ELF-1 (cell line): ENCODE results near the gene TGFB2.

Experiments used
- DNase-seq: peaks from one replicate; pipeline ENCODE4 v3.0.0-alpha.2; 2016; ENCODE audit warnings: low read depth, low spot score

The TGFB2 gene

GRCh38 chr1:218332416-218332815 is 12.7 kb upstream of the TGFB2 start:
- no peak for DNase-seq

GRCh38 chr1:218336328-218336727 is 8.8 kb upstream of the TGFB2 start:
- peak; percentile 28 for DNase-seq

DNA sequence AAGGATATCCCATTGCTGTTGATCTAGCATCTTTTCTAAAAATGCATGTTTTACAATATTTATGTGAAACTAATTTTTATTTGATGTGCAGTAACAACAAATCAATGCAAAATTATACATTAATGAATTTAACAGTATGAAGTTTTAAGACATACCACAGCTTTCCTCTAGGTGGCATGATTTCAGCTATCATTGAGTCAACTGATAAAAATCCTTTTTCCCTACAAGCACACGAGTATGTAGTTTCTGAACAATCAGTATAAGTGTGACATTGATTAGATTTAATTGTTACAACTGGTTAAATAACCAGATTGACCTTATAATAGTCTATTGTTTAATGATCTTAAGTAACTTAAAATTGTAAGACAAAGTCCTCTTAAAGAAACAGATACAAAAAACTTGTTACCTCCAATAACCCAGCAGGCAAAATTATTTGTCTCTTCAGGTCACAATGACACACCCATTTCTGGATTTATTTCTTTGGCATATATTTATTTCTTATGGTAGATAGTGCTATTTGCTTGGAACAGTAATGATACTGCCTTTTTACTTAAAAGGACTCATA is 5.8 kb upstream of the TGFB2 start:
- DNase-seq: no peak

DNA sequence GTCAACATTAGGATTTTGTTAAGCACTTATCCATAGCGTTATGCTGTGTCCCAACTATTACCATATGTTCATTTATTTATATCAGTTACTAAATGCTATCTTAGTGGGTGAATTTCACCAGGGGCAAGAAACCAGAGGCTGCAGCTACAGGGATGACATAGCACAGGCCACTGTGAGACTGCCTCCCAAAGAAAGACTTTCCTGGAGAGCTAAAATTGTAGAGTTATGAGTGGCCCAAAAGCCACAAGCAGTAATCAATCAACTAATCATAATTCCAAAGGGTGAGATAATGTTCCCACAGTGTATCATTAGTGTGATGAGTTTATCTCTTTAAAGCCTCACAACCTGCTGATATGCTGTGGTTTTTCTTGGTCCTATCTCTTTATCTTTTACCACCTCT is 3.8 kb upstream of the TGFB2 start:
- DNase-seq: no peak

DNA sequence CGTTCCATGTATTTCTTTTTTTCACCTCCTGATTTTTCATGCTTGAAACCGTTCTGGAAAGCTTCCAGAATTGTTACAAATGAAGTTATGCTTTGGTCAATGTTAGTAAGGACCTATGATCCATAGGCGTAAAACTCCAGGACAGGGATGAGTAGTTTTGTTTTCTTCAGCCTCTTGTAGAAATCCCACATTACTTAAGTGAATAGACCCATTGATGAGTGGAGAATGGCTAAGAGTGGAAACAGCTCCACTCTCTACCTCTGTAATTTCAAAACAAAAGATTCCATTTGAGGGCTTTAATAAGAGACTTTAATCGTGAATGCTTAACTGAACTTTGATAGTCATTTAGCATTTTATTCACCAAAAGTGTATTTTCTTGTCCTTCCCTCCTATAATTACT is 3.0 kb upstream of the TGFB2 start:
- DNase-seq: no peak

DNA sequence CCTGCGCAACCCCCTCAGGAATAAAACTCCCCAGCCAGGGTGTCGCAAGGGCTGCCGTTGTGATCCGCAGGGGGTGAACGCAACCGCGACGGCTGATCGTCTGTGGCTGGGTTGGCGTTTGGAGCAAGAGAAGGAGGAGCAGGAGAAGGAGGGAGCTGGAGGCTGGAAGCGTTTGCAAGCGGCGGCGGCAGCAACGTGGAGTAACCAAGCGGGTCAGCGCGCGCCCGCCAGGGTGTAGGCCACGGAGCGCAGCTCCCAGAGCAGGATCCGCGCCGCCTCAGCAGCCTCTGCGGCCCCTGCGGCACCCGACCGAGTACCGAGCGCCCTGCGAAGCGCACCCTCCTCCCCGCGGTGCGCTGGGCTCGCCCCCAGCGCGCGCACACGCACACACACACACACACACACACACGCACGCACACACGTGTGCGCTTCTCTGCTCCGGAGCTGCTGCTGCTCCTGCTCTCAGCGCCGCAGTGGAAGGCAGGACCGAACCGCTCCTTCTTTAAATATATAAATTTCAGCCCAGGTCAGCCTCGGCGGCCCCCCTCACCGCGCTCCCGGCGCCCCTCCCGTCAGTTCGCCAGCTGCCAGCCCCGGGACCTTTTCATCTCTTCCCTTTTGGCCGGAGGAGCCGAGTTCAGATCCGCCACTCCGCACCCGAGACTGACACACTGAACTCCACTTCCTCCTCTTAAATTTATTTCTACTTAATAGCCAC is 696 bp downstream of the TGFB2 start:
- peak; percentile 75 for DNase-seq

- peak; percentile 61 for DNase-seq
These were observed 1.5 kb downstream of the TGFB2 start for GRCh38 chr1:218346391-218347204.

GRCh38 chr1:218347336-218347722 is 2.2 kb downstream of the TGFB2 start:
- peak; percentile 20 for DNase-seq

DNA sequence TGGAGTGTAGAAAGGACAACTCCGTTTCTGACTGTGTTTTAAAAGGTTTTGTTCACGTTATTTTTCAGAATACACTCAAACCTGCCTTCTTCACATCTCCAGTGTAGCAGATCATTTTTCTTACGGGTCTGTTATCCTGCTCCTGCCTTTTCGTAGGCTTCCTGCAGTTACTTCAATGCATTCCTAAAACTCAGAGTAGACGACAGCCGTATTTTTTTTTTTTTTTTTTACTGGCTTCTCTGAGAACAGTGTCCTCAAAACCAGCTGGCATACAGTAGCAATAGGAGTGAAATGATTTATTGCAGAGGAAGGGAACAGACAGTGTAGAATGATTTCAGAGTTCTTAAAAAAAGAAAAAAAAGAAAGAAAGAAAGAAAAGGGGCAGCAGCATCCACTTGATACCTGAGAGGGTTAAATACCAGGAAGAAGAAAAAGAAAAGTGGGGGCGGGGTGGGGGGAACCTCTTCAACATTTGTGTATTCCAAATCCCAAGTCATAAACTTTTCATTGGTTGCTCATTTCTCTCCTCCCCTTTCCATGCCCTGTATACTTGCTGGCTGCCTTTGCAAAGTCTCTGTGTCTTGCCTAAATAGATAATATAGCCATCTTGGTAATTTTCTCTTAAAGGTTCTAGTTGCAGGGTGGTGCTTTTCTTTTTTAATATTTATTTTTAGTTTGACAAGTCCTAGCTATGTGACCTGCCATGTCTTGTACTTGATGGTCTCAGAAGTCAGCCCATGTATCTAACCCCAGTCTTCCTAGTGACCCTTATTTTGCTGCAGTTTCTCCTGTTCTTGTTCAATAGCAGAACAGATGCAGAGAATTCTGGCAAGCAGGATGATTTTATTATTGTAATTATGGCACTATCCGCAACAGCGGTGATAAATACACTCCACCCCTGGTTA is 2.8 kb downstream of the TGFB2 start:
- DNase-seq: no peak

DNA sequence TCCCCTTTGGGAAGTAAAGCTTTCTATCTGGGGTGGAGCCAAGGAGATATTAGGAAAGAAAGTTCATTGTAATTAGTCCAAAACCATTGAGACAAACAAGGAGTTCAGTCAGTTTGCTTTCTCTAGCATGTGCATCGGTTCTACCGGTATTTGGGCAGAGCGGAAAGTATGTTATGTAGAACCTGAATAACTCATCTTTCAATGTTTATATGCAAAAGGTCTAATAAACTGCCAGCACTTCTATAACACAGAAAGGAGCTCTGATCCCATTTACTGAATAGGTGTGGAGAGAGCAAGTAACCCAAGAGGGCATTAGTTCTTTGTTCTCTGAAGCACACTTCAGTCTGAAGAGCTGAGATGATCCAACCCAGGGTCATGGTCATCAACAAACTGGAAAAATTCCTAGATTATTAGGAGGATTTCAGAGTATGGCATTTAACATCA is 3.5 kb downstream of the TGFB2 start:
- DNase-seq: no peak

DNA sequence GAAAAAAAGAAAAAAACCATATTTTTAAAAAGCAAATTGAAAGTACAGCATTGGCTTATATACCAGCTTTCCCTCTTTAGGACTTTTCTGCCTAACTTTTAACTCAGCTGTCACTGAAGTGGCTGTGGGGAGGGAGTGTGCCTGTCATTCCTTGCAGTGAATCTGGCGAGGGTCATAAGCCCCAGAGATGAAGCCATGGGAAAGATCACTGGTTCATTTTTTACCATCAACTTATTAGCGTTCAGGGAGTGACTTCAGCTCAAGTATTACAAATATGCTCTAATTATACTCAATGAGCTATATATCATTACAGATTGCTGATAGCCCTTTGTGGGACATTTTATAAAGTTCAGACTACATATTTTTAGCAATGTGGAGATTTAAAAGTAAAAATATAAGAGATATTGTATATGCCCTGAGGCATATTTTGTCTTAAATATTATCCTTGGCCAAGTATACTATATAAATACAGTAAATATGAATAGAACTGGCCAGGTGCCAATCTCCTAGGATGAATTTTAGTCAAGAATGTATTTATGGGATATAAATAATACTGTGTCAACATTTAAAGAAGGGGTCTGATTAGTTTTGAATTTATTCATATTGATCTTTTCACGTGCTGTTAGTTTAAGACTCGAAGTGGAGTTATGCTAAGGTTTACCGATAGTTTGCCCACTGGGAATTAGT is 4.4 kb downstream of the TGFB2 start:
- no peak for DNase-seq

- no peak for DNase-seq
These were observed 4.9 kb downstream of the TGFB2 start for GRCh38 chr1:218350035-218350525.

GRCh38 chr1:218350801-218351266 is 5.7 kb downstream of the TGFB2 start:
- DNase-seq: no peak

- DNase-seq: no peak
These were observed 6.4 kb downstream of the TGFB2 start for GRCh38 chr1:218351391-218352074.

- DNase-seq: no peak
These were observed 6.9 kb downstream of the TGFB2 start for GRCh38 chr1:218352075-218352438.

DNA sequence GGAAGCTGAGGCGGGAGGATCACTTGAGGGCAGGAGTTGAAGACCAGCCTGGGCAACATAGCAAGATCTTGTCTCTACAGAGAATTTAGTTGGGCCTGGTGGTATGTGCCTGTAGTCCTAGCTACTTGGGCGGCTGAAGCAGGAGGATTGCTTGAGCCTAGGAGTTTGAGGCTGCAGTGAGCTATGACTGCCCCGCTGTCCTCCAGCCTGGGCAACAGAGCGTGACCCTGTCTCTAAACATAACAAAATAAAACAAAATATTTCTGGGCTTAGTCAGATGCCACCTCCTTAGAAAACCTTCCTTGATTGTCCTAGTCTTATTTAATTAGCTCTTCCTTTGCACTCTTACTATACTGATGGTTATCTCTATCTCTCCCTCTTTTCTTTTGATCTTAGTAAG is 8.5 kb downstream of the TGFB2 start:
- no peak for DNase-seq

- DNase-seq: no peak
These were observed 10.1 kb downstream of the TGFB2 start for GRCh38 chr1:218355278-218355677.

DNA sequence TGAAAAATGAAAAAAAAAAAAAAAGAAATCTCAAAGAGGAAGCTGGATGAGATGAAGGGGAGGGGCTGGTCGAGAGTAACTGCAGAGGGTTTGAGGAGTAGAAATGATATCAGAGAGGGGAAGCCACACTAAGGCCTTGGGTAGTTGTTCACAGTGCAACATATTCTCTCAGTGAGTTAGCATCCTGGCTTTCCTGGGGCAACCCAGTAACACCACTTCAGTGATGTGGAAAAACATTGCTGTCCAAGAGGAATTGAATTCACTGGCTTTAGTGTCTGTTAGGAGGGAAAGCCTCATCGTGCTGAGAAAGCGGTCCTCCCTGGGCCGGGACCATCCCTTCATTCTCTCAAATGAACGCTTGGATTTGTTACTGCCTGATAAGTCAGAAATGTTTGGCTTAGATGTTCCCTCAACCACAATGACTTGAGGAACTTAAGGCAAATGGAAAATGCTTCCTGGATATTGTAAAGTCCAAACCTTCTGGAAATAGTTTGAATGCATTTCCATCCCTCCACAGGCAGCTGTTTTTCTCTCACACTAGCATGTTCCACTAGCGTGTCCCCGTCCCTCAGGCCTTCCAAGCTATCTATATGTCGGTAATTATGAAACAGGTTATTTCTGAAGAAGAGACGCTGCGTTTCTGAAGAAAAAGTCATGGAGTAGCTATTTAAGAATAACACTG is 12.2 kb downstream of the TGFB2 start:
- DNase-seq: no peak

DNA sequence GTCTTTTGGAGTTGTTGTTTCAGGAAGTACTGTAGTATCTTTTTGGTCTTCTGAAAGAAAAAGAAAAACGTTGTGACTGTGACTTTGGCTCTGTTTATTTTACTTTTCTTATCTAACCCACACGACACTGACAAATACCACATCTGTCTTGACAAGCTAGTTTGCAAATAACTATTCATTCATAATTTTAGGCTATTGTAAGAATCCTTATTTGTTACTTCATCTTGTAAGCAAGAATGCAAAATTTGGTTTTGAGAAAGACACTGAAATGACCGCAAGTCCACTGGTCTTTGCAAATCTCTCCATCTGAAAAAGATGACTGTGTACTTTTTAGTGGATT is 12.7 kb downstream of the TGFB2 start:
- DNase-seq: no peak
